Left ventricle myocardium superior (tissue), 1 donor: ENCODE data around the gene KCNRG. TPM values are rescaled to one million over a fixed set of nuclear protein-coding genes. Genes with fewer than 3 reads are reported as not detected.
"Not testable (repeated sequence)": the region's sequence is repeated elsewhere in the genome, so short reads cannot be mapped to it uniquely, and the experiment has no call there.

ENCODE experiments used
- ATAC-seq: fragments of 200-7000 bp; cut with Tn5 transposase; one replicate; pipeline ENCODE4 v1.9.1; 2020; ENCODE audit warnings: mild to moderate bottlenecking, moderate library complexity
- DNase-seq: peaks from one replicate; pipeline ENCODE4 v3.0.0-alpha.2; 2020
- intact Hi-C: fragments of 100-400 bp; cut with micrococcal nuclease; formaldehyde crosslinking; loops from one replicate; pipeline ENCODE4 v1.11.0; 2022
- microRNA-seq: library from miRNA; unstranded; fragments of <30 nt; microRNA quantifications from one replicate; pipeline ENCODE4 v1.2.0, GENCODE V29; 2020; ENCODE audit warnings: borderline number of aligned reads
- total RNA-seq: library from RNA; stranded (reverse); fragmentation: NEBNext Ultra II Directional; extraction: Animal tissue kit (Norgen Biotek cat#: 25700); gene quantifications from one replicate; pipeline ENCODE4 v1.2.1, GENCODE V29; 2021
- donor health status: DM: no; HTN: yes; CAD: no; lungs with severe emphysema.

Gene KCNRG
- total RNA-seq, 1 donor from 2014 or later: 0.32 TPM

GRCh38 chr13:50062336-50062735 is 47.1 kb downstream of the KCNRG start:
- ATAC-seq, intact Hi-C loops, DNase-seq: not testable (repeated sequence)

GRCh38 chr13:50065712-50066111 is 50.5 kb downstream of the KCNRG start:
- no peak for DNase-seq
- ATAC-seq: no peak
- intact Hi-C loops: no loop called here

GRCh38 chr13:50068508-50068907 is 53.3 kb downstream of the KCNRG start:
- ATAC-seq: no peak
- intact Hi-C loops: no loop called here

GRCh38 chr13:50069261-50069660 is 54.0 kb downstream of the KCNRG start:
- DNase-seq (no peak), ATAC-seq (no peak)
- intact Hi-C loops: no loop called here

More at GRCh38 chr13:50068508-50068907, 53.3 kb downstream of the KCNRG start:
- DNase-seq: no peak

GRCh38 chr13:50070186-50070585 is 54.9 kb downstream of the KCNRG start:
- DNase-seq: no peak
- ATAC-seq: no peak
- intact Hi-C loops: no loop called here

Small RNAs within 50 kb of the gene (microRNA-seq; reads per million reads assigned to microRNA genes)
- gene MIR15A (1,584 reads per million, percentile 82 among the genes with 10 or more reads in this experiment), gene MIR16-1 (4,506 reads per million, percentile 88 among the genes with 10 or more reads in this experiment), gene MIR3613 (30.4 reads per million, percentile 24 among the genes with 10 or more reads in this experiment)

Other genes with a start within 250 kb of the KCNRG start
- gene KPNA3, start 222.8 kb upstream of the KCNRG start, total RNA-seq: 61.8 TPM
- 11.8 TPM for gene SPRYD7, start 79.1 kb upstream of the KCNRG start, total RNA-seq
- gene TRIM13, start 18.4 kb upstream of the KCNRG start, total RNA-seq: 26.0 TPM